HUES64 (cell line): ENCODE measurements around the gene PPM1M.

Experiments
- H3K27ac ChIP-seq: 2 replicates; pipeline ENCODE4 v1.7.0; 2013; ENCODE audit warnings: low read depth, low read length, inconsistent platforms
- H3K27me3 ChIP-seq: 2 replicates; pipeline ENCODE4 v1.6.1; 2013; ENCODE audit warnings: mild to moderate bottlenecking, low read length; ENCODE audit not compliant: insufficient read depth
- H3K36me3 ChIP-seq: 2 replicates; pipeline ENCODE4 v1.6.1; 2013; ENCODE audit warnings: mild to moderate bottlenecking, low read length; ENCODE audit not compliant: insufficient read depth
- H3K4me1 ChIP-seq: 2 replicates; pipeline ENCODE4 v1.6.1; 2013; ENCODE audit warnings: mild to moderate bottlenecking, low read length, moderate library complexity; ENCODE audit not compliant: insufficient read depth
- H3K4me3 ChIP-seq: 2 replicates; pipeline ENCODE4 v1.5.1; 2013; ENCODE audit warnings: mild to moderate bottlenecking, low read length, moderate library complexity
- H3K9ac ChIP-seq: 2 replicates; pipeline ENCODE4 v1.6.1; 2013; ENCODE audit warnings: mild to moderate bottlenecking, low read depth, low read length
- H3K9me3 ChIP-seq: 2 replicates; pipeline ENCODE4 v1.6.1; 2013; ENCODE audit warnings: low read depth, low read length; ENCODE audit not compliant: insufficient read depth
- WGBS: fragments of 150-250, 120-280 bp; methylation state at CpG from one replicate; pipeline ENCODE4 v1.1.7; 2013; ENCODE audit warnings: missing lambda C conversion rate; 5-methylcytosine and 5-hydroxymethylcytosine counted together

Gene PPM1M

DNA sequence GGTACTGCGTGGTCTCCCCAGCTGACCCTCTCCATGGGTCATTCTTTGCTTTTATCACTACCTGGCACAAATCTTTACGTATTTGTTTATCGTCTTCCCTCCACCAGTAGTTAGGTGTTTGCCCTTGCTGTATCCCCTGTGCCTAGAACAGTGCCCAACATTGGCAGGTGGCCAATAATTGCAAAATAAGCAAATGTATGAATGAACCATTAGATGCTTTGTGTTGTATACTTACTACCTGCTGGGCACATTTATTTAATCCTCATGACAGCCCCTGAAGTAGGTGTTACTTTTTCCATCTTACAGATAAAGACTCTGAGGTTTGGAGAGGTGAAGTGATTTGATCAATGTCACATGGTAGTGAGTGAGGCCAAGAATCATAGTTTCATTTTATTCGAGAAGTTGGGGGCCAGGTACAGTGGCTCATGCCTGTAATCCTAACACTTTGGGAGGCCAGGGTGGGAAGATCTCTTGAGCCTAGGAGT lies 4.6 kb upstream of the PPM1M start:
- Histone ChIP-seq H3K4me3 (no peak overlapping the region), H3K9ac (no peak overlapping the region), H3K4me1 (peaks cover 23% of the 10 kb centered on the region), H3K9me3 (no peaks in the 10 kb centered on the region), H3K27ac (no peak overlapping the region), H3K36me3 (no peaks in the 10 kb centered on the region), H3K27me3 (peaks cover 23% of the 10 kb centered on the region)
- 95% methylated on average over 4 of the region's 4 CpGs for whole genome bisulfite sequencing

DNA sequence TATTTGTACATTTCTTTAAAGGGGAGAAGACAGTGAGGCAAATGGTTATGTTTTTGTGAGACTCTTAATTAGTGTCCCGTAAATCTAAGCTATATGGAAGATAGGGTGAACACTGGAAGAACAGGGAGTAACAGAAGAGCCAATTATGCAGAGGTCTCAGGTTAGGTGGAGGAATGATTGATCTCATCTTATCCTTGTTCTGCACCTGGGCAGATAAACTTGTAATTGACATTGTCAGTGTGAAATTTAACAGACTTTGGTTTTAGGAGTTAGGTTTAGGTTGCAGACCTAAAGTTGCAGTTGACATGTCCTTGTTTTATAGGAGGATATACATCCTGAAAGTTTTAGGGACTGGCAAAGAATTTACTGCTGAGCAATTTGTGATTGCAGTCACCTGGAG lies 3.5 kb upstream of the PPM1M start:
- peaks cover 18% of the 10 kb centered on the region for H3K4me1 ChIP-seq

DNA sequence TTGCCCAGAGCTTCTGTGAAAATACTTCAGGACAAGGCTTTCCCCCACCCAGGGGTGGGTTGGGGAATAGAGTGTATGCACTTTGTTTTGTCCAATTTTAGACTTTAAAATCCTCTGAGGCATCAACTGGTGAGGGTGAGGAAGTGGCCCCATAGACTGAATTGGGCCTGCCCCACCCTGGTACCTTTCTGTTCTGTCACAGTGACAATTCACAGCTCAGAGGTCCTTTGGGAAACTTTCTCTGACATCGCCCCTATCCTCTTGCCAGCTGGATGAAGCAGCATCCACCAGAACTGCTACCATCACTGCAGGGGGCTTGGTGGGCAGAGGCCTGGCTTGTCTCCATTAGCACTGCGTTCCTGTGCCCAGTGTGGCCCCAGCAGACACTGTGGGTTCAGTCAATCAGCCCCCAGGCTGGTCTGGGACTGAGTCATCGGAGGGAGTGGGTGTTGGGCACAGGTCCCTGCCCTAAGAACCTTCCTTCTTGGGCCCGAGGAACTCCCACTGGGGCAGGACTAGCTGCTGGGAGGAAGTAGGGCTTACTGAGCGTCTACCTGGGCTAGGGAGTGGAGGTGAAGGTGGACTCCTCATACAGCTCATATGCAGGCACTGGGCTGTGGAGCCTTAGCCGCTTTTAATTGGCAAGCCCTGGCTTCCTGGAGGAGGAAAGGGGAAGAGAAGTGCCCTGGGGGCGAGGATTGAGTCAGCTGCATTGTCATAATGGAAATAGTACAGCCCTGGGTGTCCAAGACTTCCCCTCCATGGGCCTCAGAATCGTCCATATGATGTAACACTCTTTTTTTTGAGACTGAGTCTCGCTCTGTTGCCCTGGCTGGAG lies 1.5 kb upstream of the PPM1M start:
- H3K9me3 ChIP-seq: no peaks in the 10 kb centered on the region
- H3K27me3 ChIP-seq: peaks cover 38% of the 10 kb centered on the region
- 0 out of 2 replicates have a peak, but pooled peaks cover 4% of the 10 kb centered on the region for H3K4me1 ChIP-seq
- H3K36me3 ChIP-seq: 0 out of 2 replicates have a peak, but pooled peaks cover 1% of the 10 kb centered on the region
- no peak overlapping the region for H3K4me3 ChIP-seq
- WGBS: 80% methylated on average over 9 of the region's 9 CpGs
- no peak overlapping the region for H3K9ac ChIP-seq
- no peak overlapping the region for H3K27ac ChIP-seq

More for the DNA sequence above, 3.5 kb upstream of the PPM1M start:
- WGBS: 91% methylated on average over 1 of the region's 1 CpG
- no peak overlapping the region for H3K27ac ChIP-seq
- no peaks in the 10 kb centered on the region for H3K9me3 ChIP-seq
- H3K9ac ChIP-seq: no peak overlapping the region
- H3K27me3 ChIP-seq: peaks cover 34% of the 10 kb centered on the region
- H3K4me3 ChIP-seq: no peak overlapping the region
- H3K36me3 ChIP-seq: no peaks in the 10 kb centered on the region

DNA sequence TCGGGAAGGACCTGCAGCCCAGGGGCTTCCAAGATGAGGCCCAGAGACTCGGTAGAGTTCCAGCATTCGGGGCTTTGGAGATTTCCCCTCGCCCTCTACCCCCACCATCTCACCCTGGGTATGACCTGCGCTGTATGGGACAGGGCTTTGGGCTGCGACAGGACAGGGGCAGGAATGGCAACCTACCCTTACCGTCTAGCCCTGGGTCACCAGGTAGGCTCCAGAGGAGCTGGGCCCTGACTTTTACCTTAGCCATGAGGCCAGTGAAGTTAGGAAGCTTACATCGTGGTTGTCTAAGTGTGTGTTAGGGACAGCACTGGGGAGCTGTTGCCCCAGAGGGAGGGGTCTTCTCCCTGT lies 683 bp downstream of the PPM1M start:
- H3K9ac ChIP-seq: peak overlapping the region; percentile 61
- no peaks in the 10 kb centered on the region for H3K9me3 ChIP-seq
- peaks cover 38% of the 10 kb centered on the region for H3K27me3 ChIP-seq
- H3K4me1 ChIP-seq: no peaks in the 10 kb centered on the region
- 27% methylated on average over 8 of the region's 8 CpGs for WGBS
- H3K4me3 ChIP-seq: peak overlapping the region; percentile 48
- peaks cover 17% of the 10 kb centered on the region; the same call in 1 of the 2 replicates for H3K36me3 ChIP-seq
- H3K27ac ChIP-seq: no peak overlapping the region

DNA sequence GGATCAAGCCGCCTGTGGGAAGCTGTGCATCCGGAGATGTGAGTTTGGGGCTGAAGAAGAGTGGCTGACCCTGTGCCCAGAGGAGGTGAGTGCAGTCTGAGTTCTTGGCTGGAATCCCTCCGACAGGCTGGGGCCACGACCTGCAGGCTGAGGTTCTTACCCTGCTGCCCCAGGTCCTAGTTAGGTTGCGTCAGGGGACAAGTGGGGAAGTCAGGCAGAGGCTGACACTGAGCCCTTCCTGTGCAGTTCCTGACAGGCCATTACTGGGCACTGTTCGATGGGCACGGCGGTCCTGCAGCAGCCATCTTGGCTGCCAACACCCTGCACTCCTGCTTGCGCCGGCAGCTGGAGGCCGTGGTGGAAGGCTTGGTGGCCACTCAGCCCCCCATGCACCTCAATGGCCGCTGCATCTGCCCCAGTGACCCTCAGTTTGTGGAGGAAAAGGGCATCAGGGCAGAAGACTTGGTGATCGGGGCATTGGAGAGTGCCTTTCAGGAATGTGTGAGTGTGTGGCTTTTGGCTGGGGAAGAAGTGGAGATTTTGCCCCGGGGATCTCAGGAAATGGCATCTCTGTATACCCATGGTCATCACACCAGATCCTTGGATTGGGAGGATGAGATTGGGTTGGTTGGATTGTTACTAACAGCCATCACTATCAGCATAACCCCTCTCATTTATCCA lies 1.3 kb downstream of the PPM1M start:
- WGBS: 85% methylated on average over 14 of the region's 14 CpGs

DNA sequence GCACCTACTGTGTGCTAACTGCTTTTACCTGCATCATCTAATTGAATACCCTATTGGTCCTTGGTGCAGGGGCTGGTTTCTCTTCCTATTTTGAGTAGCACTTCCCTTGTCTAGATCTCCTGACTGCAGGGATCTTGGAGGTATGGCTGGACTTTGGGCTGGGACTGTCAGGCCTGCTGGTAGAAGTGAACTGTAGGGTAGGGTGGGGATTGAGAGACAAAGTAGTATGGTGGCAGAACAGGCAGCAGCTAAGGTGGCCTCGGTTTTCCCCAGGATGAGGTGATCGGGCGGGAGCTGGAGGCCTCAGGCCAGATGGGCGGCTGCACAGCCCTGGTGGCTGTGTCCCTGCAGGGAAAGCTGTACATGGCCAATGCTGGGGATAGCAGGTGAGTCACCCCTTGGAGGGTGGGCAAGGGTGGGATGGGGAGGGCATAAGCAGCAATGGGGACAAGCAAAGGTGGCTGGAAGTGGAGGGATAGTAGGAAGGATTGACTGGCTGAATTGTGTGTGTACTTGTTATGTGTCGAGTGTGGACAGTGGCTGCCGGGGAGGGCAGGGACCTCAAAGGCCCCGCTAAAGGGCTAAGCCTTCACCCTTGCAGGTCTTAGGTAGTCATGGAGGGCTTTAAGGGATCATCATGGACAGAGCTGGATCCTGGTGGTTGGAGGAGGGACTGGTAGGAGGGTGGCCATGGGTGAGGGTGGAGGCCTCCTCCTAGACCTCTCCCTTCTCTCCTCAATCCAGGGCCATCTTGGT lies 2.0 kb downstream of the PPM1M start:
- peaks cover 29% of the 10 kb centered on the region for H3K36me3 ChIP-seq
- no peak overlapping the region for H3K9ac ChIP-seq
- peaks cover 38% of the 10 kb centered on the region for H3K27me3 ChIP-seq
- H3K4me3 ChIP-seq: no peak overlapping the region
- no peaks in the 10 kb centered on the region for H3K9me3 ChIP-seq
- H3K27ac ChIP-seq: no peak overlapping the region
- 93% methylated on average over 7 of the region's 7 CpGs for WGBS
- no peaks in the 10 kb centered on the region for H3K4me1 ChIP-seq

More for the DNA sequence above, 1.3 kb downstream of the PPM1M start:
- H3K4me3 ChIP-seq: peak overlapping the region; percentile 48
- peaks cover 23% of the 10 kb centered on the region for H3K36me3 ChIP-seq
- no peaks in the 10 kb centered on the region for H3K4me1 ChIP-seq
- no peak overlapping the region for H3K9ac ChIP-seq
- H3K9me3 ChIP-seq: no peaks in the 10 kb centered on the region
- no peak overlapping the region for H3K27ac ChIP-seq
- H3K27me3 ChIP-seq: peaks cover 38% of the 10 kb centered on the region

DNA sequence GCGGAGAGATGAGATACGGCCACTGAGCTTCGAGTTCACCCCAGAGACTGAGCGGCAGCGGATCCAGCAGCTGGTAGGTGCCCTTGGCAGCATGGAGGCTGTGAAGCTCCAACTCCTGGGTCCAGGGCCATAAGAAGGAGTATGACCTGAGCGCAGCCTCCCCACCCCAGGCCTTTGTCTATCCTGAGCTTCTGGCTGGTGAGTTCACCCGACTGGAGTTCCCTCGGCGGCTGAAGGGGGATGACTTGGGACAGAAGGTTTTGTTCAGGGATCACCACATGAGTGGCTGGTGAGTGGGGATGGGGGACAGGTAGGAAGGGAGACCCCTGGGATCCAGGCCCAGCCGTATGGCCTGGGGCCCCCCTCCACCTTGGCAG lies 2.6 kb downstream of the PPM1M start:
- peaks cover 33% of the 10 kb centered on the region for H3K36me3 ChIP-seq

DNA sequence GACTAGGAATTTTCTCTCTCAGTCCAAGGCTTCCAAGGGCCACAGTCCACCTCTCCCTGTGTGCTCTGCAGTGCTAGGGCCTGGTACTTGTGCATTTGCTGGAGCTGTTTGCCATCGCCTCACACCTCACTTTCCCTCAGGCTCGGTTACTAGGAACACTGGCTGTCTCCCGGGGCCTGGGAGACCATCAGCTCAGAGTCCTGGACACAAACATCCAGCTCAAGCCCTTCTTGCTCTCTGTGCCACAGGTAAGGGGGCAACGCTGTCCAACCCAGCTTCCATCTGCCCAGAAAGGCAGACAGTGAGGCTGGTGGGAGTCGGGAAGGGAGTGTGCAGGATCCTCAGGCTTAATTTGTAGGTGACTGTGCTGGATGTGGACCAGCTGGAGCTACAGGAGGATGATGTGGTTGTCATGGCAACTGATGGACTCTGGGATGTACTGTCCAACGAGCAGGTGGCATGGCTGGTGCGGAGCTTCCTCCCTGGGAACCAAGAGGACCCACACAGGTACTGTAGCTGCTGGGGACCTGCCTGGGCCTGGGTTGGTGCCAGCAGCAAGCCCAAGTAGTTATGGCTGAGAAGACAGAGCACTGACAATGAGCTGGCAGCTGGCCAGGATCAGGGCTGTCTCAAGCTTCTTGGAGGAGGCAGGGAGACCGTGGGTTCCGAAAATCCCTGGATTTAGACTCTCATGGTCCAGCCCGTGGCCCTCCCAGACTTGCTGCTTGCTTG lies 3.4 kb downstream of the PPM1M start:
- no peaks in the 10 kb centered on the region for H3K9me3 ChIP-seq
- H3K4me3 ChIP-seq: no peak overlapping the region
- no peaks in the 10 kb centered on the region for H3K4me1 ChIP-seq
- H3K27me3 ChIP-seq: peaks cover 34% of the 10 kb centered on the region
- H3K27ac ChIP-seq: no peak overlapping the region
- peaks cover 42% of the 10 kb centered on the region for H3K36me3 ChIP-seq
- H3K9ac ChIP-seq: no peak overlapping the region
- 92% methylated on average over 10 of the region's 10 CpGs for WGBS

More for the DNA sequence above, 2.6 kb downstream of the PPM1M start:
- Histone ChIP-seq H3K4me3 (no peak overlapping the region), H3K27me3 (peaks cover 38% of the 10 kb centered on the region), H3K4me1 (no peaks in the 10 kb centered on the region), H3K9ac (no peak overlapping the region), H3K27ac (no peak overlapping the region), H3K9me3 (no peaks in the 10 kb centered on the region)
- WGBS: 93% methylated on average over 10 of the region's 10 CpGs

DNA sequence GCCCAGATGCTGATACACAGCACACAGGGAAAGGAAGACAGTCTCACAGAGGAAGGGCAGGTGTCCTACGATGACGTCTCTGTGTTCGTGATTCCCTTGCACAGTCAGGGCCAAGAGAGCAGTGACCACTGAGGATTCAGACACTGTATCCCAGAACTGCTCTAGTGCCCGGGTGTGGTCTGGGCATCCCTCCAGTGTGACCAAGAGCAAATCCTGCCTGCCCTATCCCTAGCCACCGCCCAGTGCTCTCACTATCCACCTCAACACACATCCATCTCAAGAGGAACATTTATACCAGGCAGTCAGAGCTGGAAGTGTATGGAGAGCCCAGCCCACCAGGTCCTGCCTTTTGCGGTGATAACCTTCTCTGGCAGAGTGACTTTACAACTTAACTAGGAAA lies 4.1 kb downstream of the PPM1M start:
- Histone ChIP-seq H3K4me1 (no peaks in the 10 kb centered on the region), H3K9ac (no peak overlapping the region), H3K27me3 (peaks cover 27% of the 10 kb centered on the region), H3K4me3 (no peak overlapping the region), H3K9me3 (no peaks in the 10 kb centered on the region), H3K36me3 (peaks cover 49% of the 10 kb centered on the region), H3K27ac (no peak overlapping the region)
- 96% methylated on average over 6 of the region's 6 CpGs for WGBS

DNA sequence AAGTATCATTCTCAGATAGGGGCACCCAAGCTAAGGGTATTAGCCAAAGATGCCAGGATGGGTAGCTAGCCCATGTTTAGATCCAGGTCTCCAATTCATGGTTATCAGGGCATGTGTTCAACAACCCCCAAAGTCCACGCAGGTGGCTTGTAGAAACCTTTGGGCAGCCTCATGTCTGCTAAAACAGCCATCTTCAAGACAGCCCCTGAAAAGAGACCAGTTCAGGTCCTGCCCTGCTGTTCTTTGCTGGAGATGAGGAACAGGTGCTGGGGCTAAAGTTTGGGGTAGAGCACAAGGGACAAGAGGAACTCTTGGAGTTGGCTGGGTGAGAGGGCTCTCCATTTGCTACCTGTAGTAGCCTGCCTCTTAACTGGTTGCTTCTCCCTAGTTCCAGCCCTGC lies 4.6 kb downstream of the PPM1M start:
- H3K27ac ChIP-seq: no peak overlapping the region
- H3K4me1 ChIP-seq: no peaks in the 10 kb centered on the region
- H3K9me3 ChIP-seq: no peaks in the 10 kb centered on the region
- H3K9ac ChIP-seq: no peak overlapping the region
- no peak overlapping the region for H3K4me3 ChIP-seq
- H3K36me3 ChIP-seq: peaks cover 52% of the 10 kb centered on the region
- H3K27me3 ChIP-seq: peaks cover 22% of the 10 kb centered on the region
- 100% methylated on average over 1 of the region's 1 CpG for WGBS
